HEK293 (cell line): ENCODE results near the gene IWS1.

Source experiments
- CTCF ChIA-PET: fragments of 350-600 bp; formaldehyde crosslinking; extraction: SDS; loops from one replicate; lab custom pipeline; 2021; ENCODE audit warnings: antibody characterized with exemption; lab: Yijun Ruan, JAX
- POLR2A ChIA-PET: fragments of 300-600 bp; formaldehyde crosslinking; extraction: SDS; loops from one replicate; lab custom pipeline; 2020; ENCODE audit warnings: antibody characterized with exemption, inconsistent platforms; lab: Yijun Ruan, JAX
- H3K27ac ChIP-seq: fragments of 200-500 bp; sonication (Bioruptor generic); 2 replicates; pipeline ENCODE4 v1.5.1; 2014; ENCODE audit warnings: low read depth, low read length, control low read depth, inconsistent platforms; ENCODE audit errors: extremely low read depth
- H3K36me3 ChIP-seq, 2 experiments: fragments of 200-500 bp in 1 of 2; sonication (Bioruptor generic) in 1 of 2; 1 replicate in 1 of 2; 2 replicates in 1 of 2; pipeline ENCODE4 v1.5.1; 2014 to 2017; ENCODE audit warnings: inconsistent platforms in 2 of 2, low read length in 2 of 2; ENCODE audit not compliant: control insufficient read depth in 2 of 2, insufficient read depth in 1 of 2
- H3K4me1 ChIP-seq: fragments of 200-500 bp; sonication (Bioruptor generic); 2 replicates; pipeline ENCODE4 v1.5.1; 2014; ENCODE audit warnings: mild to moderate bottlenecking, low read length, inconsistent platforms; ENCODE audit not compliant: control insufficient read depth, insufficient read depth
- H3K4me3 ChIP-seq: 2 replicates; pipeline ENCODE4 v1.5.1; 2011; ENCODE audit warnings: low read depth, mild to moderate bottlenecking, control low read depth, low read length, moderate library complexity
- H3K9me3 ChIP-seq: fragments of 200-500 bp; sonication (Bioruptor generic); 2 replicates; pipeline ENCODE4 v1.5.1; 2014; ENCODE audit warnings: low read depth, low read length, inconsistent platforms; ENCODE audit not compliant: control insufficient read depth, insufficient read depth
- IKZF3 ChIP-seq: fragments of 450-650 bp; IDR thresholded peaks from 2 replicates; pipeline ENCODE4 v1.5.0; 2018; ENCODE audit warnings: missing biosample characterization, mild to moderate bottlenecking, missing genetic modification characterization, moderate library complexity
- OSR2 ChIP-seq: fragments of 450-650 bp; formaldehyde crosslinking; IDR thresholded peaks from 2 replicates; pipeline ENCODE4 v1.5.1; 2016; ENCODE audit warnings: missing biosample characterization, missing genetic modification characterization
- PRDM10 ChIP-seq: fragments of 450-650 bp; formaldehyde crosslinking; IDR thresholded peaks from 2 replicates; pipeline ENCODE4 v1.5.1; 2016; ENCODE audit warnings: missing biosample characterization, missing genetic modification characterization
- ZBTB1 ChIP-seq: fragments of 450-650 bp; formaldehyde crosslinking; IDR thresholded peaks from 2 replicates; pipeline ENCODE4 v1.5.1; 2016; ENCODE audit warnings: missing biosample characterization, missing genetic modification characterization
- ZBTB17 ChIP-seq: fragments of 450-650 bp; formaldehyde crosslinking; IDR thresholded peaks from 2 replicates; pipeline ENCODE4 v1.5.1; 2016; ENCODE audit warnings: missing biosample characterization, missing genetic modification characterization
- ZBTB48 ChIP-seq: fragments of 450-650 bp; formaldehyde crosslinking; IDR thresholded peaks from 2 replicates; pipeline ENCODE4 v1.5.1; 2016; ENCODE audit warnings: missing biosample characterization, missing genetic modification characterization
- ZEB2 ChIP-seq: fragments of 450-650 bp; formaldehyde crosslinking; IDR thresholded peaks from 2 replicates; pipeline ENCODE4 v1.5.1; 2016; ENCODE audit warnings: missing biosample characterization, missing genetic modification characterization
- ZFP41 ChIP-seq: fragments of 450-650 bp; formaldehyde crosslinking; IDR thresholded peaks from 2 replicates; pipeline ENCODE4 v1.5.1; 2016; ENCODE audit warnings: missing biosample characterization, missing genetic modification characterization, borderline replicate concordance
- ZNF112 ChIP-seq: fragments of 450-650 bp; formaldehyde crosslinking; IDR thresholded peaks from 2 replicates; pipeline ENCODE4 v1.5.0; 2017; ENCODE audit warnings: missing biosample characterization, missing genetic modification characterization
- ZNF121 ChIP-seq: fragments of 450-650 bp; formaldehyde crosslinking; IDR thresholded peaks from 2 replicates; pipeline ENCODE4 v1.5.1; 2016; ENCODE audit warnings: missing biosample characterization, missing genetic modification characterization
- ZNF138 ChIP-seq: fragments of 450-650 bp; formaldehyde crosslinking; IDR thresholded peaks from 2 replicates; pipeline ENCODE4 v1.5.1; 2016; ENCODE audit warnings: missing biosample characterization, missing genetic modification characterization, borderline replicate concordance
- ZNF311 ChIP-seq: fragments of 450-650 bp; formaldehyde crosslinking; IDR thresholded peaks from 2 replicates; pipeline ENCODE4 v1.5.1; 2017; ENCODE audit warnings: missing biosample characterization, missing genetic modification characterization, borderline replicate concordance
- ZNF324 ChIP-seq: fragments of 450-650 bp; formaldehyde crosslinking; IDR thresholded peaks from 2 replicates; pipeline ENCODE4 v1.5.1; 2016; ENCODE audit warnings: missing biosample characterization, missing genetic modification characterization
- ZNF335 ChIP-seq: fragments of 450-650 bp; formaldehyde crosslinking; conservative IDR thresholded peaks from 2 replicates; pipeline ENCODE4 v1.5.1; 2016; ENCODE audit warnings: missing biosample characterization, missing genetic modification characterization
- ZNF366 ChIP-seq: fragments of 450-650 bp; formaldehyde crosslinking; conservative IDR thresholded peaks from 2 replicates; pipeline ENCODE4 v1.5.1; 2016; ENCODE audit warnings: missing biosample characterization, missing genetic modification characterization
- ZNF423 ChIP-seq: fragments of 450-650 bp; formaldehyde crosslinking; IDR thresholded peaks from 2 replicates; pipeline ENCODE4 v1.5.1; 2016; ENCODE audit warnings: missing biosample characterization, missing genetic modification characterization
- ZNF426 ChIP-seq: fragments of 450-650 bp; formaldehyde crosslinking; IDR thresholded peaks from 2 replicates; pipeline ENCODE4 v1.5.1; 2017; ENCODE audit warnings: missing biosample characterization, missing genetic modification characterization, mild to moderate bottlenecking, inconsistent platforms, moderate library complexity
- ZNF521 ChIP-seq: fragments of 450-650 bp; formaldehyde crosslinking; IDR thresholded peaks from 2 replicates; pipeline ENCODE4 v1.5.1; 2017; ENCODE audit warnings: missing biosample characterization, mild to moderate bottlenecking, missing genetic modification characterization
- ZNF530 ChIP-seq: fragments of 450-650 bp; formaldehyde crosslinking; IDR thresholded peaks from 2 replicates; pipeline ENCODE4 v1.5.1; 2016; ENCODE audit warnings: low read depth, missing biosample characterization, missing genetic modification characterization
- ZNF544 ChIP-seq: fragments of 450-650 bp; formaldehyde crosslinking; IDR thresholded peaks from 2 replicates; pipeline ENCODE4 v1.5.0; 2017; ENCODE audit warnings: missing biosample characterization, missing genetic modification characterization
- ZNF560 ChIP-seq: fragments of 450-650 bp; formaldehyde crosslinking; IDR thresholded peaks from 2 replicates; pipeline ENCODE4 v1.5.1; 2017; ENCODE audit warnings: missing biosample characterization, missing genetic modification characterization, borderline replicate concordance
- ZNF580 ChIP-seq: fragments of 450-650 bp; formaldehyde crosslinking; IDR thresholded peaks from 2 replicates; pipeline ENCODE4 v1.5.1; 2016; ENCODE audit warnings: missing biosample characterization, missing genetic modification characterization
- ZNF610 ChIP-seq: fragments of 450-650 bp; formaldehyde crosslinking; IDR thresholded peaks from 2 replicates; pipeline ENCODE4 v1.5.1; 2016; ENCODE audit warnings: missing biosample characterization, missing genetic modification characterization, borderline replicate concordance
- ZNF621 ChIP-seq: fragments of 450-650 bp; formaldehyde crosslinking; IDR thresholded peaks from 2 replicates; pipeline ENCODE4 v1.5.1; 2017; ENCODE audit warnings: missing biosample characterization, missing genetic modification characterization
- TF ChIP-seq, protein P1 (sequence below): fragments of 450-650 bp; formaldehyde crosslinking; optimal IDR thresholded peaks from 2 replicates; pipeline ENCODE3; 2016; ENCODE audit warnings: missing biosample characterization, mild to moderate bottlenecking, missing genetic modification characterization
- TF ChIP-seq, protein P2 (sequence below): fragments of 450-650 bp; formaldehyde crosslinking; IDR thresholded peaks from 2 replicates; pipeline ENCODE4 v1.5.1; 2016; ENCODE audit warnings: missing biosample characterization, missing genetic modification characterization

The IWS1 gene

GRCh38 chr2:127463155-127463991 is 62.9 kb downstream of the IWS1 start:
- POLR2A ChIA-PET, result no interaction called here
- CTCF ChIA-PET, result interaction anchor here (0.6 to 0.7 kb wide), 2 partner anchors 9 to 820 kb away, joined by 3 to 4 read pairs; no protein-coding TSS in a partner anchor
- TF ChIP-seq ZNF138 (tag by site-specific recombination), result no peak
- no peak for TF ChIP-seq ZFP41 (tag by site-specific recombination)
- no peak for TF ChIP-seq ZNF324 (tag by site-specific recombination)
- TF ChIP-seq ZNF521 (tag by site-specific recombination), result no peak
- no peak for TF ChIP-seq ZNF560 (tag by site-specific recombination)
- no peak for TF ChIP-seq ZBTB17 (tag by site-specific recombination)
- TF ChIP-seq ZNF112 (tag by site-specific recombination), result no peak
- no peak for TF ChIP-seq ZNF311 (tag by site-specific recombination)
- TF ChIP-seq, protein P1, sequence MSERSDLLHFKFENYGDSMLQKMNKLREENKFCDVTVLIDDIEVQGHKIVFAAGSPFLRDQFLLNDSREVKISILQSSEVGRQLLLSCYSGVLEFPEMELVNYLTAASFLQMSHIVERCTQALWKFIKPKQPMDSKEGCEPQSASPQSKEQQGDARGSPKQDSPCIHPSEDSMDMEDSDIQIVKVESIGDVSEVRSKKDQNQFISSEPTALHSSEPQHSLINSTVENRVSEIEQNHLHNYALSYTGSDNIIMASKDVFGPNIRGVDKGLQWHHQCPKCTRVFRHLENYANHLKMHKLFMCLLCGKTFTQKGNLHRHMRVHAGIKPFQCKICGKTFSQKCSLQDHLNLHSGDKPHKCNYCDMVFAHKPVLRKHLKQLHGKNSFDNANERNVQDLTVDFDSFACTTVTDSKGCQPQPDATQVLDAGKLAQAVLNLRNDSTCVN (tag by site-specific recombination), result no peak
- TF ChIP-seq ZNF610 (tag by site-specific recombination), result no peak
- TF ChIP-seq ZNF530 (tag by site-specific recombination), result no peak
- TF ChIP-seq ZNF366 (tag by site-specific recombination), result no peak
- Histone ChIP-seq H3K27ac (no peak overlapping the region), H3K9me3 (no peaks in the 10 kb centered on the region), H3K36me3 (peaks cover 3 to 6% of the 10 kb centered on the region in 2 experiments; a peak in 2 of 3 replicates), H3K4me1 (no peaks in the 10 kb centered on the region), H3K4me3 (no peak overlapping the region)

DNA sequence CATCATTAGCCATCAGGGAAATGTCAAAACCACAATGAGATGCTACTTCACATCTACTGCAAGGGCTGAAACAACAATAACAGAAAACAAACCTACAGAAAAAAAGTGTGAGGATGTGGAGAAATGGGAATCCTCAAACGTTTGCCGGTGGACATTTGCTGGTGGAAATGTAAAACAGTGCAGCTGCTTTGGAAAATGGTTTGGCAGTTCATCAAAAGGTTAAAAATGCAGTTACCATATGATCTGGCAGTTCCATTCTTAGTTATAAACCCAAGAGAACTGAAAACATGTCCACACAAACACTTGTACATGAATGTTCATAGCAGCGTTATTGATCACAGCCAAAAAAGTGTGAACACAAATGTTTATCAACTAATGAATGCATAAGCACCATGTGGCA is 63.8 kb downstream of the IWS1 start:
- Histone ChIP-seq H3K9me3 (no peaks in the 10 kb centered on the region), H3K4me3 (no peak overlapping the region), H3K36me3 (no peaks in the 10 kb centered on the region), H3K4me1 (no peaks in the 10 kb centered on the region), H3K27ac (no peak overlapping the region)
- ChIA-PET POLR2A (no interaction called here), CTCF (interaction anchor here (0.5 to 1.3 kb wide), 4 partner anchors 8 to 265 kb away, joined by 3 to 6 read pairs (median 3); no protein-coding TSS in a partner anchor)
- TF ChIP-seq OSR2 (tag by site-specific recombination) (no peak), ZNF621 (tag by site-specific recombination) (no peak), ZNF544 (no peak), ZNF121 (tag by site-specific recombination) (no peak), ZNF580 (tag by site-specific recombination) (no peak), ZNF335 (tag by site-specific recombination) (no peak), ZNF426 (tag by site-specific recombination) (no peak), ZBTB1 (tag by site-specific recombination) (no peak), ZNF423 (tag by site-specific recombination) (no peak), PRDM10 (tag by site-specific recombination) (no peak), IKZF3 (tag by site-specific recombination) (no peak), ZBTB48 (tag by site-specific recombination) (no peak), ZEB2 (no peak)
- TF ChIP-seq, protein P2, sequence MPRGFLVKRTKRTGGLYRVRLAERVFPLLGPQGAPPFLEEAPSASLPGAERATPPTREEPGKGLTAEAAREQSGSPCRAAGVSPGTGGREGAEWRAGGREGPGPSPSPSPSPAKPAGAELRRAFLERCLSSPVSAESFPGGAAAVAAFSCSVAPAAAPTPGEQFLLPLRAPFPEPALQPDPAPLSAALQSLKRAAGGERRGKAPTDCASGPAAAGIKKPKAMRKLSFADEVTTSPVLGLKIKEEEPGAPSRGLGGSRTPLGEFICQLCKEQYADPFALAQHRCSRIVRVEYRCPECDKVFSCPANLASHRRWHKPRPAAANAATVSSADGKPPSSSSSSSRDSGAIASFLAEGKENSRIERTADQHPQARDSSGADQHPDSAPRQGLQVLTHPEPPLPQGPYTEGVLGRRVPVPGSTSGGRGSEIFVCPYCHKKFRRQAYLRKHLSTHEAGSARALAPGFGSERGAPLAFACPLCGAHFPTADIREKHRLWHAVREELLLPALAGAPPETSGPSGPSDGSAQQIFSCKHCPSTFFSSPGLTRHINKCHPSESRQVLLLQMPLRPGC (tag by site-specific recombination), result no peak
